ENCODE measurements around the gene TRPM2.

GRCh38 chr21:44462834-44463200 is 109.4 kb downstream of the TRPM2 start:
- no peak for TF ChIP-seq CTCF (IDR thresholded peaks at IDR 0.05)
- no peak for TF ChIP-seq POLR2AphosphoS5 (IDR thresholded peaks at IDR 0.05)
- no peak for TF ChIP-seq POLR2A (IDR thresholded peaks at IDR 0.05)

All from prostate gland (tissue), 2 donors.